HepG2 (cell line): ENCODE data around the gene MAP1LC3B. TPM values are rescaled to one million over a fixed set of nuclear protein-coding genes. Genes with fewer than 3 reads are reported as not detected.

Source experiments
- ARID2 ChIP-seq: sonication (generic); formaldehyde crosslinking; IDR thresholded peaks from 2 replicates; pipeline ENCODE4 v1.8.1; 2022; ENCODE audit warnings: mild to moderate bottlenecking, missing genetic modification reagents, borderline replicate concordance
- CEBPB ChIP-seq: IDR thresholded peaks from 2 replicates; pipeline ENCODE4 v1.6.1; 2011; ENCODE audit warnings: low read depth, low read length, improper control_type of control experiment, borderline replicate concordance
- CEBPG ChIP-seq: IDR thresholded peaks from 2 replicates; pipeline ENCODE4 v1.6.1; 2016
- HIVEP1 ChIP-seq: sonication (generic); formaldehyde crosslinking; IDR thresholded peaks from 2 replicates; pipeline ENCODE4 v1.4.0; 2020; ENCODE audit warnings: mild to moderate bottlenecking, missing genetic modification reagents
- HMG20B ChIP-seq: conservative IDR thresholded peaks from 2 replicates; pipeline ENCODE4 v1.6.1; 2016; ENCODE audit warnings: missing genetic modification reagents, missing compliant biosample characterization
- NFATC3 ChIP-seq: sonication (generic); formaldehyde crosslinking; IDR thresholded peaks from 2 replicates; pipeline ENCODE4 v1.5.1; 2020; ENCODE audit warnings: mild to moderate bottlenecking, missing genetic modification reagents
- NR2F6 ChIP-seq, 2 experiments: IDR thresholded peaks; 2 replicates each; pipeline ENCODE4 v1.6.1; 2016; ENCODE audit warnings: antibody characterized with exemption in 1 of 2, mild to moderate bottlenecking in 1 of 2
- PHF8 ChIP-seq: sonication (generic); formaldehyde crosslinking; IDR thresholded peaks from 2 replicates; pipeline ENCODE4 v1.5.0; 2020; ENCODE audit warnings: missing genetic modification reagents
- RARG ChIP-seq: sonication (generic); formaldehyde crosslinking; IDR thresholded peaks from 2 replicates; pipeline ENCODE4 v1.4.0; 2020; ENCODE audit warnings: low read depth, mild to moderate bottlenecking, missing genetic modification reagents
- RNF2 ChIP-seq: fragments of 450-650 bp; conservative IDR thresholded peaks from 2 replicates; pipeline ENCODE4 v1.6.1; 2016; ENCODE audit warnings: low read depth
- RORA ChIP-seq: sonication (generic); formaldehyde crosslinking; IDR thresholded peaks from 2 replicates; pipeline ENCODE4 v1.5.0; 2020; ENCODE audit warnings: mild to moderate bottlenecking, missing genetic modification reagents, moderate library complexity
- SAP130 ChIP-seq: IDR thresholded peaks from 2 replicates; pipeline ENCODE4 v1.6.1; 2016; ENCODE audit warnings: low read depth
- ZFP36L1 ChIP-seq: sonication (generic); formaldehyde crosslinking; IDR thresholded peaks from 2 replicates; pipeline ENCODE4 v1.8.0; 2022; ENCODE audit warnings: mild to moderate bottlenecking, missing genetic modification reagents, moderate library complexity
- ZNF138 ChIP-seq: sonication (generic); formaldehyde crosslinking; IDR thresholded peaks from 2 replicates; pipeline ENCODE4 v1.5.0; 2020; ENCODE audit warnings: mild to moderate bottlenecking, low read depth, missing genetic modification reagents
- ZNF235 ChIP-seq: sonication (generic); formaldehyde crosslinking; IDR thresholded peaks from 2 replicates; pipeline ENCODE4 v1.8.1; 2023; ENCODE audit warnings: mild to moderate bottlenecking, missing genetic modification reagents, borderline replicate concordance
- ZNF430 ChIP-seq: sonication (generic); formaldehyde crosslinking; IDR thresholded peaks from 2 replicates; pipeline ENCODE4 v1.9.0; 2021; ENCODE audit warnings: mild to moderate bottlenecking, missing genetic modification reagents
- ZNF543 ChIP-seq: sonication (generic); formaldehyde crosslinking; IDR thresholded peaks from 2 replicates; pipeline ENCODE4 v1.4.0; 2020; ENCODE audit warnings: mild to moderate bottlenecking, missing genetic modification reagents
- ZNF75D ChIP-seq: sonication (generic); formaldehyde crosslinking; IDR thresholded peaks from 2 replicates; pipeline ENCODE4 v1.8.1; 2023; ENCODE audit warnings: missing genetic modification reagents, mild to moderate bottlenecking, borderline replicate concordance
- polyA plus RNA-seq, 8 experiments: library from polyadenylated mRNA; depleted of rRNA in 3 of 8; stranded (reverse) in 7 of 8; unstranded in 1 of 8; fragments of >200 nt; fragmentation: Illumina TruSeq in 4 of 8; extraction: Trizol in 4 of 8; gene quantifications; 2 replicates each; pipeline versions ENCODE4 v1.2.1 to v1.2.3, GENCODE V29; 2011 to 2016; ENCODE audit warnings: low read depth in 4 of 8, missing spikeins in 1 of 8, mixed read lengths in 1 of 8; ENCODE audit not compliant: insufficient read depth in 1 of 8
- total RNA-seq, 5 experiments: library from RNA; depleted of rRNA; stranded (reverse); fragments of >200 nt; fragmentation: Illumina TruSeq; extraction: Trizol; gene quantifications; 2 replicates each; pipeline ENCODE4 v1.2.3, GENCODE V29; 2016; ENCODE audit warnings: low read depth in 1 of 5
- TF ChIP-seq, protein P1 (sequence below): sonication (generic); formaldehyde crosslinking; IDR thresholded peaks from 2 replicates; pipeline ENCODE4 v1.4.0; 2020; ENCODE audit warnings: missing genetic modification reagents, mild to moderate bottlenecking, borderline replicate concordance
- TF ChIP-seq, protein P2 (sequence below): sonication (generic); formaldehyde crosslinking; IDR thresholded peaks from 2 replicates; pipeline ENCODE4 v1.4.0; 2020; ENCODE audit warnings: mild to moderate bottlenecking, missing genetic modification reagents

The MAP1LC3B gene
- total and polyA plus RNA-seq, 2 of the 13 experiments (the other 11 are each of a cell fraction or from before 2014, with no cell fraction given) = 15.7 to 37.4 TPM

DNA sequence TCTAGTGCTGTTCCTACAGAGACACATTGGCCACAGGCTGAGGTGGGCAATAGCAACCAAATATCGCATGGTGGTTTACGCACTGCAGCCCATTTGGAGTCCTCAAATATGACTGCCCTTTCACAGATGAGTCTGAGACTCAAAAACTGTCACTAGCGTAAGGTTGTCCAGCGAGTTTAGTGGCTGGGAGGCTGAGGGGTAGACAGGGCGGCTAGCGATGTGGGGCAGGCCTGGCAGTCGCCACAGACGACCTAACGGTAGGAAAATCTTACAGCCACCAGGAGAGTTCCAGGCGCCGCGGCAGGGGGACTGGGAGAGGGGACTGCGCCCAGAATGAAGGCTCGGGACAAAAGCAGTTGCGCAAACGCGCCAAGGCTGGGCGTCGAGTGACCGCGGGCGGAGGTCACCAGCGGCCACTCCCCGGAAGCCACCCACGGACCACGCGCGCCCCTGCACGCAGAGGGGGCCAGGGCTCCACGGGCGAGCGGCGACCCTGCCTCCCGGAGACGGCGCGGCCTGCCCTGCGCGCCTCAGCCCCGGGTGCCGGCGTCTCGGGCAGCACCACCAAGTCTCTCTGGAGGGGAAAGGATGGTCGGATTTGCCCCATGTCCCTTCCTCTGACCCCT lies 699 bp upstream of the MAP1LC3B start (continued):
- TF ChIP-seq, protein P1, sequence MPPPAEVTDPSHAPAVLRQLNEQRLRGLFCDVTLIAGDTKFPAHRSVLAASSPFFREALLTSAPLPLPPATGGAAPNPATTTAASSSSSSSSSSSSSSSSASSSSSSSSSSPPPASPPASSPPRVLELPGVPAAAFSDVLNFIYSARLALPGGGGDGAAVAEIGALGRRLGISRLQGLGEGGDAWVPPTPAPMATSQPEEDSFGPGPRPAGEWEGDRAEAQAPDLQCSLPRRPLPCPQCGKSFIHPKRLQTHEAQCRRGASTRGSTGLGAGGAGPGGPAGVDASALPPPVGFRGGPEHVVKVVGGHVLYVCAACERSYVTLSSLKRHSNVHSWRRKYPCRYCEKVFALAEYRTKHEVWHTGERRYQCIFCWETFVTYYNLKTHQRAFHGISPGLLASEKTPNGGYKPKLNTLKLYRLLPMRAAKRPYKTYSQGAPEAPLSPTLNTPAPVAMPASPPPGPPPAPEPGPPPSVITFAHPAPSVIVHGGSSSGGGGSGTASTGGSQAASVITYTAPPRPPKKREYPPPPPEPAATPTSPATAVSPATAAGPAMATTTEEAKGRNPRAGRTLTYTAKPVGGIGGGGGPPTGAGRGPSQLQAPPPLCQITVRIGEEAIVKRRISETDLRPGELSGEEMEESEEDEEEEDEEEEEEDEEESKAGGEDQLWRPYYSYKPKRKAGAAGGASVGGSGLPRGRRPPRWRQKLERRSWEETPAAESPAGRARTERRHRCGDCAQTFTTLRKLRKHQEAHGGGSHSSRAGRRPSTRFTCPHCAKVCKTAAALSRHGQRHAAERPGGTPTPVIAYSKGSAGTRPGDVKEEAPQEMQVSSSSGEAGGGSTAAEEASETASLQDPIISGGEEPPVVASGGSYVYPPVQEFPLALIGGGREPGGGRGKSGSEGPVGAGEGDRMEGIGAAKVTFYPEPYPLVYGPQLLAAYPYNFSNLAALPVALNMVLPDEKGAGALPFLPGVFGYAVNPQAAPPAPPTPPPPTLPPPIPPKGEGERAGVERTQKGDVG = no peak
- TF ChIP-seq ZNF430 (no peak), PHF8 (CRISPR knock-in tag) (no peak; the same call in 1 of the 2 replicates), ARID2 (CRISPR knock-in tag) (peak; percentile 14; the same call in 1 of the 2 replicates), RNF2 (no peak), HIVEP1 (CRISPR knock-in tag) (no peak; the same call in 1 of the 2 replicates), CEBPB (peak; percentile 97), NR2F6 (IDR thresholded peaks at IDR 0.05) (no peak), NR2F6 (CRISPR knock-in tag; IDR thresholded peaks at IDR 0.05) (no peak), ZFP36L1 (no peak), ZNF75D (CRISPR knock-in tag) (no peak), SAP130 (no peak), ZNF235 (no peak), RARG (CRISPR knock-in tag) (no peak), HMG20B (CRISPR knock-in tag) (no peak), NFATC3 (CRISPR knock-in tag) (0 out of 2 replicates have a peak, but pooled peaks have one; percentile 7), ZNF543 (CRISPR knock-in tag) (peak; percentile 41; the same call in 1 of the 2 replicates), RORA (CRISPR knock-in tag) (no peak; the same call in 1 of the 2 replicates), CEBPG (CRISPR knock-in tag) (peak; percentile 92), ZNF138 (no peak)
- TF ChIP-seq, protein P2, sequence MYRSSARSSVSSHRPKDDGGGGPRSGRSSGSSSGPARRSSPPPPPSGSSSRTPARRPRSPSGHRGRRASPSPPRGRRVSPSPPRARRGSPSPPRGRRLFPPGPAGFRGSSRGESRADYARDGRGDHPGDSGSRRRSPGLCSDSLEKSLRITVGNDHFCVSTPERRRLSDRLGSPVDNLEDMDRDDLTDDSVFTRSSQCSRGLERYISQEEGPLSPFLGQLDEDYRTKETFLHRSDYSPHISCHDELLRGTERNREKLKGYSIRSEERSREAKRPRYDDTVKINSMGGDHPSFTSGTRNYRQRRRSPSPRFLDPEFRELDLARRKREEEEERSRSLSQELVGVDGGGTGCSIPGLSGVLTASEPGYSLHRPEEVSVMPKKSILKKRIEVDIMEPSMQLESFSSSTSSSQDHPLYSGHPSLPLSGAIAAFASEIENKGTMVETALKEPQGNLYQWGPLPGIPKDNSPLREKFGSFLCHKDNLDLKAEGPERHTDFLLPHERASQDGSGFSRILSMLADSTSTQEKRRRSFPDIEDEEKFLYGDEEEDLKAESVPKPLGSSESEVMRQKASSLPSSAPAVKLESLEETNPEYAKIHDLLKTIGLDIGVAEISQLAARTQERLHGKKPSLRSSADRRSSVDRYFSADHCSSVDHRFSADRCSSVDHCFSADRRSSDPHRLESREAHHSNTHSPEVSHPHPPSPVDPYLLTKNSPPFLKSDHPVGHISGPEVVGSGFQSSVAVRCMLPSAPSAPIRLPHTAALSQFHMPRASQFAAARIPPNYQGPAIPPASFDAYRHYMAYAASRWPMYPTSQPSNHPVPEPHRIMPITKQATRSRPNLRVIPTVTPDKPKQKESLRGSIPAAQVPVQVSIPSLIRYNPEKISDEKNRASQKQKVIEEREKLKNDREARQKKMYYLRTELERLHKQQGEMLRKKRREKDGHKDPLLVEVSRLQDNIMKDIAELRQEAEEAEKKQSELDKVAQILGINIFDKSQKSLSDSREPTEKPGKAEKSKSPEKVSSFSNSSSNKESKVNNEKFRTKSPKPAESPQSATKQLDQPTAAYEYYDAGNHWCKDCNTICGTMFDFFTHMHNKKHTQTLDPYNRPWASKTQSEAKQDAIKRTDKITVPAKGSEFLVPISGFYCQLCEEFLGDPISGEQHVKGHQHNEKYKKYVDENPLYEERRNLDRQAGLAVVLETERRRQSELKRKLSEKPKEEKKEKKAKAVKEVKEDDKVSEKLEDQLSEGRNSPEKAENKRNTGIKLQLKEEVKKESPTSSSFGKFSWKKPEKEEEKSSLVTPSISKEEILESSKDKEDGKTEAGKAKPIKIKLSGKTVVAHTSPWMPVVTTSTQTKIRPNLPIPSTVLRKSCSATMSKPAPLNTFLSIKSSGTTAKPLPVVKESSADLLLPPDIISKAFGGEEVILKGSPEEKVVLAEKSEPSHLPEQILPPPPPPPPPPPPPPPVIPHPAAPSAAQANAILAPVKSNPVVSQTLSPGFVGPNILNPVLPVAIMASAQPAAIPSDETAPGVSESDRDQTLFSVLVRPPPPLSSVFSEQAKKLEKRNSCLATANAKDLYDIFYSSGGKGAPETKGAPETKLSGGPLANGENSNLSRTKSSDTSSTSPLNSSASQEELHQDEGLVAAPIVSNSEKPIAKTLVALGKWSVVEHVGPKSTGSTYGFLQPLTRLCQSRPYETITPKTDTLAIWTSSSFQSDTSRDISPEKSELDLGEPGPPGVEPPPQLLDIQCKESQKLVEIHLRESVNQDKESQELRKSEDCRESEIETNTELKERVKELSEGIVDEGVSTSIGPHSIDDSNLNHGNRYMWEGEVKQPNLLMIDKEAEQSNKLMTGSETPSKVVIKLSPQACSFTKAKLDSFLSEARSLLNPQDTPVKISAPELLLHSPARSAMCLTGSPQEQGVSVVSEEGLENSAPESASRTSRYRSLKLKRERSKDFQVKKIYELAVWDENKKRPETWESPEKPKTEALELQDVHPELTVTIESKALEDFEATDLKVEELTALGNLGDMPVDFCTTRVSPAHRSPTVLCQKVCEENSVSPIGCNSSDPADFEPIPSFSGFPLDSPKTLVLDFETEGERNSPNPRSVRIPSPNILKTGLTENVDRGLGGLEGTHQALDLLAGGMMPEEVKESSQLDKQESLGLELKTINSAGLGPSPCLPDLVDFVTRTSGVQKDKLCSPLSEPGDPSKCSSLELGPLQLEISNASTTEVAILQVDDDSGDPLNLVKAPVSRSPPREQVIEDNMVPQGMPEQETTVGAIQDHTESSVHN (CRISPR knock-in tag) = 0 out of 2 replicates have a peak, but pooled peaks have one; percentile 5
